LoVo (cell line): ENCODE data around the gene MAP3K21.

Source experiments
- DNase-seq: peaks from one replicate; pipeline ENCODE4 v3.0.0-alpha.2; 2016; ENCODE audit warnings: low spot score

Gene MAP3K21

DNA sequence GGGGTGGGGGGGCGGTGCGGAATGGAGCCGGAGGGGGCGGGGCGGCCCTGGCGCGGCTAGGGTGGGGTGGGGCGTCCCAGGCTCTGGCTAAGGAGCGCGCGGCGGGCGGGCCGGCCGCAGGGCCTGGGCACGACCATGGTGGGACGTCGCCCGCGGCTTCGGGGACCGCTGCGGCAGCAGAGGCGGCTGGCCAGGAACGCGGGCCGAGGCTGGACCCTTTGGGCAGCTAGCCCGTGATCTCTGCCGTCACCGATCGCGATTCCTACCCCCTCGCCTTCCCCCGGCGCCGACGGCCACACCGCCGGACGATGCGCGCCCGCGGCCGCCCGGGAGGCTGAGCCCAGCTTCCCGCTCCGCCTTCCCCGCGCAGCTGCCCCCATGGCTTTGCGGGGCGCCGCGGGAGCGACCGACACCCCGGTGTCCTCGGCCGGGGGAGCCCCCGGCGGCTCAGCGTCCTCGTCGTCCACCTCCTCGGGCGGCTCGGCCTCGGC, at the start of gene MAP3K21:
MAP3K21 (plus strand) TSS at position 74 of the 491 bp plus-strand sequence; CDS start at position 379, 305 bp downstream.
- no peak for DNase-seq

DNA sequence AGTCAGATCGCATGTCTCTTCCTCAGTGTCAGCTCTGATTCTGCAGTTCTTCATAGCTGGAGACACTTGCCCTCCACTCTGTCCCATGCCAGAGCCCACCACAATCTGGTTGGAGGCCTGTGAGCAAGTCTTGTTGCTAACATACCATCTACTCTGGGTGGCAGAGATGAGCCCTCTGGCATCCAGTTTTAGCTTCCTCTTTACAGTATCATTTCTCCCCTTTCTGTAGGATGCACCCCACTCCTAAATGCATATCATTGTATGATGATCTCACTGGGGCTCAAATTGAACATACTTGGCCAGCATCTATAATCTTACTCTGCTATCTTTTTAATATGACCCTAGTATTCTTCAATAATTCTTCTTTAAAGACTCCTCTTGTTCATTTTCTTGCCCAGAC, 48.9 kb upstream of the MAP3K21 start:
- no peak for DNase-seq

DNA sequence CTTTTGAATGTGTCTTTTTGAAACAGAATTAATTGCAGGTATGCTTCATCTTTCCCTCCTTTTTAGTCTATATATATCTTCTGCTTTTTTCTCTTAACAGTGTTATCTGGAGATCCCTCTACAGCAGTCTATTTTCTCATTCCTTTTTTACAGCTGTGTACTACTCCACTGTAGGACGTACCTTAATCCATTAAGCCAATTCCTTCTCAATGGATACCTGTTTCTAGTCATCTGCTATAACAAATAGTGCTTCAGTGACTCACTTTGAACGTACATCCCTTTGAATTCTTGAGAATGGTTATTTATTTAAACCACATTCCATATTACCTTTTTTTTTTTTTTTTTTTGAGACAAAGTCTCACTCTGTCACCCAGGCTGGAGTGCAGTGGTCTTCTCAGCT, 47.6 kb upstream of the MAP3K21 start:
- no peak for DNase-seq

DNA sequence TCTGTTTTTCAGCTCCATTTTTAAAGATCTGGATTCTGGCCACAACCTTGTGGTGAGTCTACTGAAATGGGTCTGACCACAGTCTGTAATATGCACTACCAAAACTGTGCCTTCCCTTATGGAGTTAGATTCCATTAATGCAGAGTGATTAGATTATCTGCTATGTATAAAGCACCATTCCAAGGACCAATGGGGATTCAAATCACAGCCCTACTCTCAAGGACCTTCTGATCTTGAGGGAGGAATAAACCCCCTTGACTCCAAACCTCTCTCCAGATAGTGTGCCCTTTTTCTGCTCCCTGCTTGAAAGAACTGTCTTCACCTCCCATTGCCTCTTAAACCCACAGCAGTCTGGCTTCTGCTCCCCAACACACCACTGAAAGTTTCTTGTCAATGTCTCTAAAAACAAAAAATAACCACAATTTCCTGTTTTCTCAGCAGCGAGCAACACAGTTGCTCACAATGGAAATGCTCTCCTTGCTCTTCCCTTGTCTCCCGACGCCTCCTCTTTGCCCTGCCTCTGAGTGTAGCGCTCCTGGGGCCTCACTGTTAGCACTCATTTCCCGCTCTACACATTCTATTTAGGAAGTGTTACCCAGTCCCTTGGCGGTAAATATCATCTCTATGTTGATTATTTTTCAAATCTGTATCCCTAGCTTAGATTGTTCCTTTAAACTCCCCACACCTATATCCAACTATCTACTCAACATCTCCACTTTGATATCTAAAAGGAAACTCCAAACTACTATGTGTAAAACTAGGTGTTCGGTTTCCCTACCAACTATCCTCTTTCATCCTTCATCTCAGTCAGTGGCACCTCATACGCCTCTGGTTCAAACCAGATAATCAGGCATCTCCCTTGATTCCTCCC, 45.6 kb upstream of the MAP3K21 start:
- no peak for DNase-seq

DNA sequence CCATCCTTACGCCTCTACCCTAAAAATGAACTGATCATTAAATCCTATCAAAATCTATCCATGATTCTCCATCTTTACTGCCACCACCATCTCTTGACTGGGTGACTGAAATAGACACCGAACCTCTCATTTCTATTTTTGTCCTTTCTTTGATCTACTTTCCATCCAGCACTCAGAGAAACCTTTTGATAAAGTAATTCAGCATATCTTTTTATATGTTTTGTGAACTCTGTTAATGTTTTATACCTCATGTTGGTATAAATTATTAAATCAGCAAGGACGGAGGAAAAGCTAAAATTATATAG, 45.0 kb upstream of the MAP3K21 start:
- no peak for DNase-seq

DNA sequence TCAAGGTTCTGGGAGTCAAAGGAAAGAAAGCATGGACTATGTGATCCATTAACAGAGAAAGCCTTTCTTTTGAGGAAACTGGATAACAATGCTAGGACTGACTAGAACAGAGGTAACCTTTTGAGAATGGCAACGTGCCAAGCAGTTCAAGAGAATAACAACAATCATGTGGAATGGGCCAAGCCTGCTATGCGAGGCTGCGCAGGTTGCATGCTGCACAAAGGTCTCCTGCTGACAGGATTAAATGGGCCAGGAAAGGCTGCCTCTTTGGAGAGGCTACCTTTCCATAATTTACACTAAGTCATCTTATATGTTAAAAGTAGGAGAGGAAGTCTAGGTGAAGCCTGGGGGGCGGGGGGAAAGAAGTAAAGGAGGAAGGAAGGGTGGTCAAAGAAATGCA, 37.8 kb upstream of the MAP3K21 start:
- DNase-seq = no peak

DNA sequence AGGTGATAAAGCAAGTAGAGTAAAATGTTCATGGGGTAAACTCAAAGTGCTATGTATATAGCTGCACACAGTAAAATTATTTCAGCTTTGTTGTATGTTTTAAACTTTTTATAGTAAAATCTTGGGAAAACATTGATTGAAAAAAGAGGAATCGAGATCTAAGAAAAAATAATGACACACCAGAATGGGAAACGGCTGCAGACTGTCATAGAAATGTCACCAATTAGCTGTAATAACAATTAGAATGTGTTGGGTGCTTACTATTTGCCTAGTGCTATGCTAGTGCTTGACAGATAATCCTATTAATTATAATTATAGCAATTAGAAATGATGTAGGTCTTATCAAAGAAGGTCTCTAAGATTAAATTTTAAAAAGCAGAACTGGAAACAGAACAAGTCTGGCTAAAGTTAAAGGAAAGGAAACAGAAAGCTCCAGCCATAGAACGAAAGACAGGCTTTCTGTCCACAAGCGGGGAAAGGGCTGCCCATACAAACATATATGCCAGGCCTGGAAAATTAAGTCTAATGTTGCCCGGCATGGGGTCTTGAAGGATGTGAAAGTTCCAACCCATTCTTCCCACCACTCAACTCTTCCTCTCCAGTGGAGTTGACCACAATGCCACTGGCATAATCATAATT, 37.0 kb upstream of the MAP3K21 start:
- no peak for DNase-seq

DNA sequence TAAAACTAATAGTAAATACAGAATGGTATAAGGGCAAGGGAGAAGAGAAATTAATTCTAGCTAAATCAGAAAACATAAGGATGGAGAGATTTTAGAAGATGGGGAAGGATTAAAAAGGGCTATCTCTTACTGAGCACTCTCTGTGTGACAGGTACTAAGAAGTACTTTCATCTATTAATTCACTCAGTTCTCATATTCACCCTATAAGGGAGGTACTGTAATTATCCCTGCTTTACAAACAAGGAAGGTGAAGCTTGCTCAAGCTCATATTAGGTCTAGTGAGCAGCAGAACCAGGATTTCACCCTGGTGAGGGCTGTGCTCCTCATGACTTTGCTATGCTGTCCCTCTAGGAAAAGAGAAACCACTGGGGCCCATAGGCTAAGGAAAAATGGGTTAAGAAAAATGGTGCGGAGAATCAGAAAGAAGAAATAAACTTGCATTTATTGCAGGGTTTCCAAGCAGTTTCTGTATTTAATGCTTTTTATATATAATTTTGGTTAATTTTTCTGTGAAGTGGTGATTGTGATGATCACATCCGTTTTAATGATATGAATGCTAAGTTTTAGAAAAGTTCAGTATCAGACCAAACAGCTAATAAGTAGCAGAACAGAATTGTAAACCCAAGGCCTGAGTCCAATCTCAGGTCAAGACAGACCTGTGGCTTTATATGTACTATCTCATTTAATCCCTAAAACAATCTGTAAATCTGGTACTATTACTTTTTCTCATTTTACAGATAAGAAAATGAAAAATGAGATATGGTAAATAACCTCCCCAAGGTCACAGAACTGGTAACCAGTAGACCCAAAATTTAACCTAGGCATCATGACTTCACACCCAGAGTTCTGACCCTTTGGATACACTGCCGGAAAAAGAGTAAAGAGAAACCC, 33.7 kb upstream of the MAP3K21 start:
- DNase-seq = no peak

DNA sequence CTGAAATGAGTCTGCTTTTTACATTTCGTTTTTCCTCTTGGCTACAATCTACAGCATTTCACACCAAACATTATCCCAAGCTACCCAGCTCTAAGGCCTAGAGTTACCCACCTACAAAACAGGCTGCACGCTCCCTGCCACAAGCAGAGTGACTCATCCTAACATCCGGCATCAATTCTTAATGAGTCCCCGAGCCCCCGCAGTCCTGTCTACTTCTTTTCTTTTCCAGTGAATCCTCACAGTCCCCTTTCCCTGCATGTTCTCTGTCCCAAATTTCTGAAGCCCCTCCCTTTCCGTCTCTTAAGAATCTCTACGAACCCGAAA, 32.6 kb upstream of the MAP3K21 start:
- DNase-seq = peak; percentile 44

DNA sequence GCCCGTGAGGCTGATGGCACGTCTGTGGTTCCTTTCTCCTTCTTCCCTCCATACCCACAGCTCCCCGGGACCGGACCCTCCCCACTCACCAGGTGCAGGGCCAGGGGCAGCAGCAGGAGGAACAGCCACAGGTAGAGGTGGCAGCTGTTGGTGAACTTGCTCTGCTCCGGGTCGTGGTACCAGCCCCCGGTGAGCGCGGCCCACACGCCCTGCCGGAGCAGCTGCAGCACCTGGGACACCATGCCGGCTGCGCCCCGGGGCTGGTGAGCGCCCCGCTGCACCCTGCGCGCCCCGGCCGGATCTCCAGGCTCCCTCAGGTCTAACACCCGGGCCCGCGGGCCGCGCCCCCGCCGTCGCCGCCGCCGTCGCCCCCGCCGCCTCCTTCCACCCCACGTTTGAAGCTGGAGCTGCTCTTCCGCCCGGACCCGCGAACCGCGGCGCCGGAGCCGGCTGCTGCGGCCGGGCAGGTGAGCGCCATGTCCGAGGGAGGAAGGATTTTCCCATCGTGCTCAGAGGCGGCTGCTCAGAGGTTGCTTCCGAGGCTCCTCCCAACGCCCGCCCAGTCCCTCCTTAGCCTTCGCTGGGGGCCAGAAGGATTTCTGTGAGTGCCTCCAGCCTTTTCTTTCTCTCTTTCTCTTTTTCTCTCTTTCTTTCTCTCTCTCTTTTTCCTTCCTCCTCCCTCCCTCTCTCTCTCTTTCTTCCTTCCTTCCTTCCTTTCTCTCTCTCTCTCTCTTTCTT, 32.1 kb upstream of the MAP3K21 start, which contains the start of gene PCNX2:
PCNX2 (minus strand) TSS at position 489 of the 738 bp plus-strand sequence; CDS start at position 242, 247 bp downstream.
- peak; percentile 82 for DNase-seq

DNA sequence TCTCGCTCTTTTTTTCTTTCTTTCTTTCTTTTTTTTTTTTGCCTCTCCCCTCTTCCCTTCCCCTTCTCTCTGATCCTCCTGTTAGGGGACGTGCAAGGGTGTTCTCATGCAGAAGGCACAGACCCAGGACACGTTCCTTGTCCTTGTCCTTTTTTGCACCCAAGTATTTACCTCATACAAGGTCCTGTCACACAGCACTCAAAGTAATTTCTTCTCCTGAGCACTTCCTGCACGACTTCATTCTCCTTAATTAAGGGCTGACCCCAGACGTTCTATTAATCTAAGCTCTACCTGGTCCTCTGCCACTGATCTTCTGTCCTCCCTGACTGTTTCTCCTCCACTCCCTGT, 31.6 kb upstream of the MAP3K21 start:
- DNase-seq = no peak

DNA sequence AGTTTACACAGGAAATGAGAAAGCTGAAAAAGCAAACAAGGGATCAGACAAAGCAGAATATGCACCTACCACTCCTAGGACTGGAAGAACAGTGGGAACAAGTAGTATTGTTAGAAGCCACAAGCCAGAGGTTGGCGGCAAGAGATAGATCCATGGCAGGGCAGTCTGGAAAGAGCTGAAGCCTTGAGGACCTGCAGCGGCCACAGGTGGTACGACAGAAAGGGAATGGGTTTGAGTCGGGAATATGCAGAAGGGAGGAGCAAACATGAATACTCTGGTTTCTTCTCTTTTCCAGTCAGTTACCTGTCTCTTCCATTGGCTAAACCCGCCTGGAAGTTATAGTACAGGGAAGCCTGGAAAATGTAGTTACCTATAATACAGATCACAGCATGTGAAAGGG, 28.1 kb upstream of the MAP3K21 start:
- DNase-seq = no peak

DNA sequence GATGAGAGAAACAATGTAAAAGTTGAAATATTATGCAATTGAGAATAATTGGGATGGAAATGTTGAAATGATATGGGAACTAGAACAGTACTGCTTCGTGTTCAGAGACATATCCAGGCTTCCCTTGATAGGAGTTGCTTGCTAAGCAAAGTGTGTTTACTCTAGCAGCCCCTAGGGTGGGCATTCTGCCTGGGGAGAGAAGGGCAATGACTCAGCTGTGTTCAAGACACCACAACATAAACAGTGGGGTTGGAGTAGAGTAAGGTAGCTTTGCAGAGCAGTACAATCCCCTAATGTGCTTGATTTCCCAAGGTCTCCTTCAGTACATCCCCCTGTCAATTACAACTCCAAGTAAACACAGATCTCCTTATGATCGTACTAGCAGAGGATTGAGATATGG, 27.2 kb upstream of the MAP3K21 start:
- no peak for DNase-seq

DNA sequence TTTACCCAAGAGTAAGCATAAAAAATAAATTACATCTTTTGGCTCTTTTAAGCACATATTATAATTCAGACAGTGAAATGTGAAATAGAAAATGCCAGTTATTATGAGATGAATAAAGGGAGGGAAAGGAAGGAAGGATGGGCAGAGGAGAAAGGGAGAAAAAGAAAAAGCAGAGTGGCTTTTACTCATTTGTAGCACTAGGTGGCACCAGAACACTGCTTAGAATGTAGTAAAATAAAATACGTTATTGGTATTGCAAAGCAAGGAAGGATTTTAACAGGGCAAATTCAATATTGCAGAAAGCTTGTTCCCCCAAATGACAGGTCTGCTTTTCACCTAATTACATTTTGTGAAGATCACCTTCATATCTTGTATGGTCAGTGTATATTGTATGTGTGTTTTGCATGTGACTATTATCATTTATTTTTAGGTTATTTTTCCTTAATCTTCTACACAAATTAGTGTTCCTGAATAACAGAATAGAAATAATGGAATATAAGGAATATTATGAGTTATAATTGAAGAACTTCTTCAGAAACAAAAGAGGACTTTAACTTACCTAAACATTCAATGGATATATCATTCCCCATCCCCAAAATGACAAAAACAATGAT, 22.9 kb upstream of the MAP3K21 start:
- peak; percentile 58 for DNase-seq

DNA sequence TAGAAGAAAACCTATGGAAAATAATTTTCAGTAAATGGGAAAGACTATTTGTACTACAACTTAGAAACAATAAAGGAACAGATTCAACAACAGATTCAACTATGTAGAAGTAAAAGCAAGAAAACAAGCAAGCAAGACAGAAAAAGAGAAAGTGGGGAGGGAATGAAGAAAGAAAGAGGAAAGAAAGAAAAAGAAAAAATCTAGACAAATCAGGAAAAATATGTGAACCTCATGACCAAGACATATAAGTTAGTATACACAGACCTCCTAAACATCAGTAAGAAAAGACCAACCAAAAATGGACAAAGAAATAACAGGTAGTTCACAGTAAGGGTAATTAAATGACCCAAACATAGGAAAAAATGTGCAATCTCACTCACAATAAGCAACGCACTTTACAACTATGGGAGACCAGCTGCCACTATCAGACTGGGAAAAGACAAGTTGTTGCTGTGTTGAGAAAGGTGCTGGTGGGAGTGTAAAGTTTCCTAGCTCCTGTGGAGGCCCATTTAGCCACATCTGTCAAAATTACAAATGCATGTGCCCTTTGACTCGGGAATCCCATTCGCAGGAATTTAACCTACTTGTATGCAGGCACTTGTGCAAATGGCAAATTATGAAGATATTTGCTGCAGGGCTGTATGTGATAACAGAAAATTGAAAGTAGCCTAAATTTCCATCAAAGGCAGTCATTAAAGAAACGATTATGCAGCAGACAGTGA, 13.9 kb upstream of the MAP3K21 start:
- no peak for DNase-seq

DNA sequence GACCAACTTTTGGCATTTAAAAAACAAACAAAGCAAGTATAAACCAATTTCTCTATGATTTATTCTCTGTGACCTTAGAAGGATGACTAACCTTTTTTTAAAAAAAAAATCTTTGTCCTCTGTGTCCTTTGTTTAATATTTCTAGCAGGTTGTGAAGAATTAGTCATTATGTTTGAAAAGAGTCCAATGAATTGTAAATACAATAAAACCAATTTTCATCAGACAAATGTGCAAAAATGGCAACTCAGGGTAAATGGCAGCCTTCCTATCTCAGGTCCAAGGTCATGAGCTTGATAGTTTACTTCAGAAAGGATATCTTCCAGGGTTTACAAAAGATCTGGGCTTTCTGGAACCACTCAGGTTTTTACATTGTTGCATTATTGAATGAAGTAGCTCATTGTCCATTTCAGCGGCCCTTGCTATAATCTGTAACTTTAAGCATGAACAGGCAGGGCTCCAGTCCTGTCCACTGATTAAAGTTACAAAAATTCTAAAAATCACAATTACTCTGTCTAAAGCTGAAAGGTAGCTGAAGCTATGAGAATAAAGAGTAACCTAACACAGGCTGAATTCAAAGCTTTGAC, 11.7 kb upstream of the MAP3K21 start:
- no peak for DNase-seq

DNA sequence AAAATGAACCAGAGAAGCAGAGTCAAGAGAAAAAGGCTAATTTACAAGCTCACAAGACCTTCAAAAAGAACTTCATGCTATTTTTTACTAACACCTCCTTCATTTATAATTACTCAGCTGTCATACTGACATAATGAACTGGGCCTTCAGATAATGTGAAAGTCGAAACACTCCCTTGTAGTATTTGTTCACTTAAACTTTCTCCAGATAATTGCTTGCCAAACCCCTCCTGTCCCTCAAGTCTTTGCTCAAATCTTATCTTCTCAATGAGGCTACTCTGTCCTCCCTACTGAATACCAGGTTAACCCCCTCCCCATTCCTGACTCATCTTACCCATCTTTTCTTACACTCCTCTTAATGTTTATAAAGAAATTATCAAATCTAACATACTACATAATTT, 11.1 kb upstream of the MAP3K21 start:
- DNase-seq = no peak

DNA sequence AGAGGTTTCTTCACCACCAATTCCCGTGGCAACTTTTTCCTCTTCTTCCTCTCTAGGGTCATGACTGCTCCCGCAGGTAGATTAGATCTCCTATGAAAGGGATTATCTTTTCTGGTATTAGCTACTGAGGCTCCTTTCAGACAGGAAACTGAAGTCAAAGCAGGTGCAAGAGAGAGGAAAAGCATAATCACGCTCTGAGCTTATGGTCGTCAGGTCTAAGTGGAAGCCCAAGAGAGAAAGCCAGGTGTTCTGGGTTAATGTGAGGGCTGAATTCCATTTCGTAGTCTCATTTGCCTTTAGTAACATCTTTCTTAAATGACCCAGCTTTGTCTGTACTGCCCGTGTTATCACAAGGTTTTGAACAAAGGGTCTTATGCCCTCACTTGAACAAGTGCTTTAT, 8.3 kb upstream of the MAP3K21 start:
- DNase-seq = no peak

DNA sequence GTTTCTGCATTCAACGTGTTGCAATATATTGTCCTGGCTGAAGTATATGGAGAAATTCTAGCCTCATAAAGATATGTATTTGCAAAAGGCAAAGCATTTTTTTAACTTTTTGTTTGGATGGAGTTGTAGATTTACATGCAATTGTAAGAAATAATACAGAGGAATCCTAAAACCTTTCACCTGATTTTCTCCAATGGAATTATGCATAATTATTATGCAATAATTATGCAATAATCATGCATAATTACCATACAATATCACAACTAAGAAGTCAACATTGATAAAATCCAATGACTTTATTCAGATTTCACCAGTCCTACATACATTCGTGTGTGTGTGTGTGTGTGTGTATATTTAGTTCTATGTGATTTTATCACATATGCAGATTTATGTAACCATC, 7.5 kb upstream of the MAP3K21 start:
- DNase-seq = no peak

DNA sequence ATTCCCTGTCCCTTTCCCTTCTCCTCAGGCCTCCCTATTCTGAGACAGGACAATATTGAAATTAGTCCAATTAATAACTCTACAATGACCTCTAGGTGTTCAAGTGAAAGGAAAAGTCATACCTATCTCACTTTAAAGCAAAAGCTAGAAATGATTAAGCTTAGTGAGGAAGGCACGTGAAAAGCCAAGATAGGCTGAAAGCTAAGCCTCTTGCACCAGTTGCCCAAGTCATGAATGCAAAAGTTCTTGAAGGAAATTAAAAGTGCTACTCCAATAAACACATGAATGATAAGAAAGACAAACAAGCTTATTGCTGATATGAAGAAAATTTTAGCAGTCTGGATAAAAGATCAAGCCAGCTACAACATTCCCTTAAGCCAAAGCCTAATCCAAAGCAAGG, 3.8 kb upstream of the MAP3K21 start:
- DNase-seq = no peak

DNA sequence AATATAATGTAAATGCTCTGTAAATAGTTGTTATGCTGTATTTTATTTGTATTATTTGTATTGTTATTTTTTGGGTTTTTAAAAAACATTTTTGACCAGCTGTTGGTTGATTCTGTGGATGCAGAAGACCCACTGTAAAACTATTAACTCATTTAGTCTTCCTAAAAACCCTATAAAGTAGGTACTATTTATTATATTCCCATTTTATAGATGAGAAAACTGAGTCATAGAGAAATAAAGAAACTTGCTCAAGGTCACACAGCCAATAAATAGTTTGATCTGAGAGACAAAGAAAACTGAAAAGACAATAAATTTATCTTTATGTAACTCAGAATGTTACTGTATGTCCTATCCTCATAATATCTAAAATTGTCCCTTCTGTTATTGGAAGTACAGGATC, 1.2 kb upstream of the MAP3K21 start:
- no peak for DNase-seq
